Activated CD4-positive, alpha-beta T cell treated with anti-CD3 and anti-CD28 coated beads for 36 hours (primary cell): ENCODE data around the gene TRIM33. TPM values are rescaled to one million over a fixed set of nuclear protein-coding genes. Genes with fewer than 3 reads are reported as not detected.
"Not testable (repeated sequence)": the region's sequence is repeated elsewhere in the genome, so short reads cannot be mapped to it uniquely, and the experiment has no call there.

Experiments
- ATAC-seq: fragments of 200-7000 bp; cut with Tn5 transposase; one replicate; pipeline ENCODE4 v1.10.0; 2021; ENCODE audit warnings: mild to moderate bottlenecking, moderate library complexity
- CTCF ChIA-PET: fragments of 350-600 bp; sonication (Branson Sonifier 250); formaldehyde crosslinking; loops from one replicate; lab custom pipeline; 2021; ENCODE audit warnings: antibody characterized with exemption; lab: Charles Lee
- POLR2A ChIA-PET: fragments of 350-600 bp; sonication (Branson Sonifier 250); formaldehyde crosslinking; loops from one replicate; lab custom pipeline; 2021; ENCODE audit warnings: antibody characterized with exemption, inconsistent platforms; lab: Charles Lee
- DNase-seq: peaks from one replicate; pipeline ENCODE4 v3.0.0-alpha.2; 2020
- H3K27ac Mint-ChIP-seq: one replicate; pipeline ENCODE4 v1.8.0; 2021; ENCODE audit warnings: mixed read lengths
- H3K27me3 Mint-ChIP-seq: one replicate; pipeline ENCODE4 v1.8.0; 2021; ENCODE audit warnings: mixed read lengths
- H3K36me3 Mint-ChIP-seq: one replicate; pipeline ENCODE4 v1.8.0; 2021; ENCODE audit warnings: low read depth, mixed read lengths
- H3K4me1 Mint-ChIP-seq: one replicate; pipeline ENCODE4 v1.8.0; 2021; ENCODE audit warnings: mixed read lengths
- H3K4me3 Mint-ChIP-seq: one replicate; pipeline ENCODE4 v1.8.0; 2021; ENCODE audit warnings: mild to moderate bottlenecking, moderate library complexity, mixed read lengths
- H3K9me3 Mint-ChIP-seq: one replicate; pipeline ENCODE4 v1.8.0; 2021; ENCODE audit warnings: low read depth, mixed read lengths
- intact Hi-C, 2 experiments: fragments of 100-400 bp; cut with DNase I in 1 of 2; cut with micrococcal nuclease in 1 of 2; formaldehyde crosslinking; loops; one replicate each; pipeline versions ENCODE4 v1.14.2 to v1.15.1; 2022 to 2024; cut with DNase I, micrococcal nuclease
- total RNA-seq, 2 experiments: library from RNA; stranded (reverse); gene quantifications; one replicate each; pipeline ENCODE4 v1.2.3, GENCODE V29; 2021

The TRIM33 gene
- total RNA-seq, 2 experiments from 2014 or later: 32.5 to 41.6 TPM

- intact Hi-C loops: no loop called here
- peaks cover 29% of the 10 kb centered on the region for H3K36me3 Mint-ChIP-seq
- POLR2A ChIA-PET: no interaction called here
- no peak overlapping the region for H3K27ac Mint-ChIP-seq
- H3K27me3 Mint-ChIP-seq: no peaks in the 10 kb centered on the region
- ATAC-seq (no peak), DNase-seq (no peak)
- peaks cover 14% of the 10 kb centered on the region for H3K9me3 Mint-ChIP-seq
- no peak overlapping the region for H3K4me3 Mint-ChIP-seq
- CTCF ChIA-PET: no interaction called here
- H3K4me1 Mint-ChIP-seq: peaks cover 49% of the 10 kb centered on the region
These were observed 22.3 kb downstream of the TRIM33 start for GRCh38 chr1:114488739-114489138.

DNA sequence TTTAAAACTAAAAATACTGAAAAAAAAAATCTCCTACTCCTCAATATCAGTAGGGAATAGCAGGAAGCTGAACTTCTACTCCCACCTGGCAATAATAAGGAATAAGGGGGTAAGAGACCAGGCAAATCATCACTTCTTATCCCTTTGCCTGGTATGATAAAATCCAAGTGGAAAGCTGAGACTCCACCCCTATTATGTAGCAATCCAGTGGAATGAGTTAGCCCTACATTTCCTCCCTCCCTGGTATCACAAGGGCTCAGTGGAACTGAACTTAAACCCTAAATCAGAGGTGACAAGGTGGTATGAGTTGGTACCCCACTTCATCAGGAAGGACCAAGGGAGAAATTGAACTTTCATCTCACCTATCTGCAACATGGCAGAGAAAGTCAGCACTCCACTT, 25.7 kb downstream of the TRIM33 start:
- H3K9me3 Mint-ChIP-seq: peaks cover 4% of the 10 kb centered on the region
- no peak overlapping the region for H3K4me3 Mint-ChIP-seq
- DNase-seq (no peak), ATAC-seq (no peak)
- intact Hi-C loops: no loop called here
- H3K27me3 Mint-ChIP-seq: no peaks in the 10 kb centered on the region
- POLR2A ChIA-PET: no interaction called here
- peaks cover 27% of the 10 kb centered on the region for H3K36me3 Mint-ChIP-seq
- H3K27ac Mint-ChIP-seq: no peak overlapping the region
- CTCF ChIA-PET: interaction anchor here (0.7 kb wide), 1 partner anchor 99 kb away, joined by 4 read pairs; no protein-coding TSS in a partner anchor
- peaks cover 48% of the 10 kb centered on the region for H3K4me1 Mint-ChIP-seq

DNA sequence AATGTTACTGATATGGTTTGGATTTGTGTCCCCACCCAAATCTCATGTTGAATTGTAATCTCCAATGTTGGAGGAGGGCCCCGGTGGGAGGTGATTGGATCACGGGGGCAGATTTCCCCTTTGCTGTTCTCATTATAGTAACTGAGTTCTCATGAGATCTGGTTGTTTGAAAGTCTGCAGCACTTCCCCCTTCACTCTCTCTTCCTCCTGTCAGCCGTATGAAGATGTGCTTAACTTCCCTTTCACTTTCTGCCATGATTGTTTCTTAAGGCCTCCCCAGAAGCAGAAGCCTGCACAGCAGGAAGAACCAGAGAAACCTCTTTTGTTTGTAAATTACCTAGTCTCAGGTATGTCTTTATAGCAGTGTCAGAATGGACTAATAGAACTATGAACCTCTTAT, 28.4 kb downstream of the TRIM33 start:
- Mint-ChIP-seq H3K27ac (peak overlapping the region; percentile 32), H3K9me3 (peaks cover 8% of the 10 kb centered on the region), H3K36me3 (peaks cover 39% of the 10 kb centered on the region), H3K4me3 (no peak overlapping the region), H3K27me3 (no peaks in the 10 kb centered on the region), H3K4me1 (peaks cover 41% of the 10 kb centered on the region)
- DNase-seq (peak; percentile 22), ATAC-seq (peak; percentile 64)
- intact Hi-C loops: no loop called here
- CTCF ChIA-PET: no interaction called here
- POLR2A ChIA-PET: no interaction called here

DNA sequence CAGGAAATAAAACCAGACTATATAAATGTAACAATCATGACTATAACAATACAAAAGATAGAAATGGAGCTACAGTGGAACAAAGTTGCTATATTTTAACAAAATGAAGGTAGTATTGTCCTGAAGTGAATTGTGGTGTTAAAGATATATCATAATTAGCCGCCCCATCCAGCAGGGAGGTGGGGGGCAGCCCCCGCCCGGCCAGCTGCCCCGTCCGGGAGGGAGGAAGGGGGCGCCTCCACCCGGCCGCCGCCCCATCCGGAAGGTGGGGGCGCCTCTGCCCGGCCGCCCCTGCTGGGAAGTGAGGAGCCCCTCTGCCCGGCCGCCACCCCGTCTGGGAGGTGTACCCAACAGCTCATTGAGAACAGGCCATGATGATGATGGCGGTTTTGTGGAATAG, 31.4 kb downstream of the TRIM33 start:
- DNase-seq, POLR2A ChIA-PET, intact Hi-C loops, CTCF ChIA-PET, H3K4me3 Mint-ChIP-seq, H3K9me3 Mint-ChIP-seq, H3K27ac Mint-ChIP-seq, ATAC-seq, H3K27me3 Mint-ChIP-seq: not testable (repeated sequence)
- H3K36me3 Mint-ChIP-seq: peaks cover 34% of the 10 kb centered on the region
- peaks cover 55% of the 10 kb centered on the region for H3K4me1 Mint-ChIP-seq

GRCh38 chr1:114479134-114479533, 31.9 kb downstream of the TRIM33 start:
- H3K9me3 Mint-ChIP-seq: peaks cover 8% of the 10 kb centered on the region
- ChIA-PET POLR2A (no interaction called here), CTCF (no interaction called here)
- H3K4me1 Mint-ChIP-seq: peaks cover 55% of the 10 kb centered on the region
- no peak for ATAC-seq
- no peaks in the 10 kb centered on the region for H3K27me3 Mint-ChIP-seq
- DNase-seq: no peak
- H3K27ac Mint-ChIP-seq: no peak overlapping the region
- intact Hi-C loops: no loop called here
- H3K36me3 Mint-ChIP-seq: peaks cover 34% of the 10 kb centered on the region
- no peak overlapping the region for H3K4me3 Mint-ChIP-seq

DNA sequence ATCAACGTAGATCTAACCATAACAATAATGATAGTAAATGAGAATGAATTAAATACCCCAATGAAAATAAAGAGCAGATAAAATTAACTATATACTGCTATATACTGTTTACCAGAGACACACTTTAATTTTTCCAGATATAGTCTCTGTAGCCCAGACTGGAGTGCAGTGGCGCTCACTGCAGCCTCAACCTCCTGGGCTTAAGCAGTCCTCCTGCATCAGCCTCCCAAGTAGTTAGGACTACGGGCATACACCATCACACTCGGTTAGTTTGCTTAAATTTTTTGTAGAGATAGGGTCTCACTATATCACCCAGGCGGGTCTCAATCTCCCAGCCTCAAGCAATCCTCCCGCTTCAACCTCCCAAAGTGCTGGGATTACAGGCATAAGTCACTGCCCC, 37.2 kb downstream of the TRIM33 start:
- Mint-ChIP-seq H3K9me3 (peaks cover 5% of the 10 kb centered on the region), H3K27ac (peak overlapping the region; percentile 70), H3K4me1 (peaks cover 63% of the 10 kb centered on the region), H3K27me3 (no peaks in the 10 kb centered on the region), H3K36me3 (peaks cover 22% of the 10 kb centered on the region), H3K4me3 (no peak overlapping the region)
- DNase-seq: no peak
- ATAC-seq: no peak
- ChIA-PET CTCF (no interaction called here), POLR2A (no interaction called here)
- intact Hi-C loops: no loop called here

DNA sequence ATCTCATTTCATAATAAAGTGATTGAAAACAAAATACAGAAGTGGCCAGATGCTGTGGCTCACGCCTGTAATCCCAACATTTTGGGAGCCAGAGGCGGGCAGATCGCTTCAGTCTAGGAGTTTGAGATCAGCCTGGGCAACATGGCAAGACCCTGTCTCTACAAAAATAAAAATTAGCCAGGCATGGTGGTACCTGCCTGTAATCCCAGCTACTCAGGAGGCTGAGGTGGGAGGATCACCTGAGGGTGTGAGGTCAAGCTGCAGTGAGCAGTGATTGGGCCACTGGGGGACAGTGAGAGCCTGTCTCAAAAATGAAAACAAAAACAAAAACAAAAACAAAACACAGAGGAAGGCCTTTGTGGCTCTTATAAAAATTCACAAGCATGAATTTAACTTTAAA, 38.6 kb downstream of the TRIM33 start:
- Mint-ChIP-seq H3K4me3 (no peak overlapping the region), H3K27me3 (no peaks in the 10 kb centered on the region), H3K9me3 (peaks cover 5% of the 10 kb centered on the region), H3K4me1 (peaks cover 68% of the 10 kb centered on the region), H3K36me3 (peaks cover 22% of the 10 kb centered on the region), H3K27ac (no peak overlapping the region)
- DNase-seq (no peak), ATAC-seq (no peak)
- ChIA-PET CTCF (no interaction called here), POLR2A (no interaction called here)
- intact Hi-C loops: no loop called here

GRCh38 chr1:114470681-114471080, 40.3 kb downstream of the TRIM33 start:
- H3K27ac Mint-ChIP-seq: no peak overlapping the region
- peaks cover 22% of the 10 kb centered on the region for H3K36me3 Mint-ChIP-seq
- peaks cover 5% of the 10 kb centered on the region for H3K9me3 Mint-ChIP-seq
- DNase-seq (no peak), ATAC-seq (no peak)
- intact Hi-C loops: no loop called here
- H3K27me3 Mint-ChIP-seq: no peaks in the 10 kb centered on the region
- CTCF ChIA-PET: interaction anchor here (0.5 kb wide), 1 partner anchor 84 kb away, joined by 3 read pairs; no protein-coding TSS in a partner anchor
- peaks cover 63% of the 10 kb centered on the region for H3K4me1 Mint-ChIP-seq
- no peak overlapping the region for H3K4me3 Mint-ChIP-seq
- POLR2A ChIA-PET: no interaction called here

GRCh38 chr1:114468710-114469468, 42.1 kb downstream of the TRIM33 start:
- no peak overlapping the region for H3K4me3 Mint-ChIP-seq
- no peaks in the 10 kb centered on the region for H3K27me3 Mint-ChIP-seq
- H3K4me1 Mint-ChIP-seq: peaks cover 55% of the 10 kb centered on the region
- H3K36me3 Mint-ChIP-seq: peaks cover 15% of the 10 kb centered on the region
- ATAC-seq: peak; percentile 82
- ChIA-PET CTCF (interaction anchor here (1.4 kb wide), 1 partner anchor 40 kb away, joined by 3 read pairs; no protein-coding TSS in a partner anchor), POLR2A (no interaction called here)
- H3K27ac Mint-ChIP-seq: peak overlapping the region; percentile 66
- DNase-seq: peak; percentile 19
- intact Hi-C loops: loop anchor here in 1 of 2 experiments (5.0 kb wide), 1 partner anchor 43 kb away; the partner anchor contains the start of gene TRIM33
- peaks cover 5% of the 10 kb centered on the region for H3K9me3 Mint-ChIP-seq

- H3K27ac Mint-ChIP-seq: peak overlapping the region; percentile 66
- CTCF ChIA-PET: interaction anchor here (0.7 to 1.4 kb wide), 3 partner anchors 9 to 39 kb away, joined by 3 to 4 read pairs (median 3); no protein-coding TSS in a partner anchor
- ATAC-seq: peak; percentile 53
- peak; percentile 18 for DNase-seq
- H3K9me3 Mint-ChIP-seq: no peaks in the 10 kb centered on the region
- intact Hi-C loops: loop anchor here in 1 of 2 experiments (5.0 kb wide), 1 partner anchor 44 kb away; the partner anchor contains the start of gene TRIM33
- H3K27me3 Mint-ChIP-seq: no peaks in the 10 kb centered on the region
- peaks cover 48% of the 10 kb centered on the region for H3K4me1 Mint-ChIP-seq
- POLR2A ChIA-PET: no interaction called here
- no peak overlapping the region for H3K4me3 Mint-ChIP-seq
- H3K36me3 Mint-ChIP-seq: peaks cover 9% of the 10 kb centered on the region
These were observed 43.0 kb downstream of the TRIM33 start for GRCh38 chr1:114468047-114468446.

DNA sequence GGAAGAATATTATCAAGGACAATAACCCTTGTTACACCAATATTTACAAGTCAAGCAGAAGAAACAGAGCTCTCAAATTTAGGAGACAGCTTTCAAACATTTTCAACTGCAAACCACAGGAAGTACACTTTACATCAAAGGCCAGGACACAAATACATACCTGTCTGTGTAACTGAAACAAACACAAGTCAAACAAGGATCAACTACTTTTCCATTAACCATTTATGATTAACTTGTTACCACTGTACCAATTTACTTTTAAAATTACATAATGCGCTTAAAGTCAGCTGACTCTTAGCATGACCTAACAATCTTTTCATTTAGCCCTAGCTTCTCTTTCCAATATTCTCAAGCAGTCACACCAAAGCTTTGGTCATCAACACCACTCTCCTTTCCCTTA, 43.5 kb downstream of the TRIM33 start:
- no peak for DNase-seq
- H3K36me3 Mint-ChIP-seq: peaks cover 6% of the 10 kb centered on the region
- POLR2A ChIA-PET: no interaction called here
- no peaks in the 10 kb centered on the region for H3K9me3 Mint-ChIP-seq
- intact Hi-C loops: loop anchor here in 1 of 2 experiments (5.0 kb wide), 1 partner anchor 45 kb away; the partner anchor contains the start of gene TRIM33
- no peak overlapping the region for H3K4me3 Mint-ChIP-seq
- H3K27ac Mint-ChIP-seq: peak overlapping the region; percentile 26
- H3K27me3 Mint-ChIP-seq: no peaks in the 10 kb centered on the region
- CTCF ChIA-PET: interaction anchor here (0.7 to 1.2 kb wide), 2 partner anchors 10 to 16 kb away, joined by 3 to 4 read pairs; no protein-coding TSS in a partner anchor
- peaks cover 45% of the 10 kb centered on the region for H3K4me1 Mint-ChIP-seq
- no peak for ATAC-seq
